HG03095 (cell line): ENCODE results near the gene STEAP1B.

Experiments used
- ATAC-seq: cut with Tn5 transposase; IDR thresholded peaks from one replicate; pipeline ENCODE4 v1.9.1; 2021; ENCODE audit warnings: moderate library complexity; ENCODE audit not compliant: unreplicated experiment

Gene STEAP1B

GRCh38 chr7:22404421-22405023 lies 95.5 kb downstream of the STEAP1B start:
- no peak for ATAC-seq

GRCh38 chr7:22403344-22403743 lies 96.6 kb downstream of the STEAP1B start:
- ATAC-seq: no peak

- no peak for ATAC-seq
Observed at GRCh38 chr7:22402250-22402649, 97.7 kb downstream of the STEAP1B start.

- ATAC-seq: no peak
Observed at GRCh38 chr7:22400936-22401553, 98.9 kb downstream of the STEAP1B start.

GRCh38 chr7:22400150-22400814 lies 99.7 kb downstream of the STEAP1B start:
- ATAC-seq: no peak

- ATAC-seq: no peak
Observed at GRCh38 chr7:22399546-22399945, 100.4 kb downstream of the STEAP1B start.

- ATAC-seq: no peak
Observed at GRCh38 chr7:22399091-22399490, 100.9 kb downstream of the STEAP1B start.

GRCh38 chr7:22397981-22398380 lies 102.0 kb downstream of the STEAP1B start:
- ATAC-seq: no peak

GRCh38 chr7:22395222-22395621 lies 104.8 kb downstream of the STEAP1B start:
- ATAC-seq: no peak

GRCh38 chr7:22394739-22395138 lies 105.2 kb downstream of the STEAP1B start:
- ATAC-seq: no peak

- ATAC-seq: no peak
Observed at GRCh38 chr7:22393913-22394729, 105.9 kb downstream of the STEAP1B start.

- no peak for ATAC-seq
Observed at GRCh38 chr7:22390516-22390915, 109.5 kb downstream of the STEAP1B start.

GRCh38 chr7:22389892-22390291 lies 110.1 kb downstream of the STEAP1B start:
- no peak for ATAC-seq

- no peak for ATAC-seq
Observed at GRCh38 chr7:22387583-22387982, 112.4 kb downstream of the STEAP1B start.

- ATAC-seq: peak; percentile 70
Observed at GRCh38 chr7:22386865-22387264, 113.1 kb downstream of the STEAP1B start.

GRCh38 chr7:22386206-22386858 lies 113.7 kb downstream of the STEAP1B start:
- ATAC-seq: no peak

GRCh38 chr7:22385326-22385725 lies 114.7 kb downstream of the STEAP1B start:
- no peak for ATAC-seq

GRCh38 chr7:22380333-22380732 lies 119.7 kb downstream of the STEAP1B start:
- ATAC-seq: no peak

GRCh38 chr7:22378199-22378980 lies 121.6 kb downstream of the STEAP1B start:
- ATAC-seq: no peak

GRCh38 chr7:22377703-22378102 lies 122.3 kb downstream of the STEAP1B start:
- no peak for ATAC-seq
